ENCODE results near the gene CTSW.
"Not testable (repeated sequence)": the region's sequence is repeated elsewhere in the genome, so short reads cannot be mapped to it uniquely, and the experiment has no call there.

CTSW gene

GRCh38 chr11:65847746-65848145, 31.9 kb upstream of the CTSW start:
- no peak overlapping the region for H3K4me3 ChIP-seq (ENCODE audit: low read depth, low read length)
- no peak for TF ChIP-seq CTCF (IDR thresholded peaks at IDR 0.05; ENCODE audit: low read depth, low read length)

- H3K4me3 ChIP-seq (ENCODE audit: low read depth, low read length): not testable (repeated sequence)
These were observed 30.9 kb upstream of the CTSW start for GRCh38 chr11:65848693-65849092.

- TF ChIP-seq CTCF (IDR thresholded peaks at IDR 0.05; ENCODE audit: low read depth, low read length): no peak
- H3K4me3 ChIP-seq (ENCODE audit: low read depth, low read length): no peak overlapping the region
These were observed 30.3 kb upstream of the CTSW start for GRCh38 chr11:65849366-65849765.

- TF ChIP-seq CTCF (IDR thresholded peaks at IDR 0.05; ENCODE audit: low read depth, low read length): no peak
These were observed 29.8 kb upstream of the CTSW start for GRCh38 chr11:65849771-65850216.

GRCh38 chr11:65850217-65851082, 29.2 kb upstream of the CTSW start:
- no peak for TF ChIP-seq CTCF (IDR thresholded peaks at IDR 0.05; ENCODE audit: low read depth, low read length)
- H3K4me3 ChIP-seq (ENCODE audit: low read depth, low read length): no peak overlapping the region

More at GRCh38 chr11:65849771-65850216, 29.8 kb upstream of the CTSW start:
- no peak overlapping the region for H3K4me3 ChIP-seq (ENCODE audit: low read depth, low read length)

- peak; percentile 58 for TF ChIP-seq CTCF (IDR thresholded peaks at IDR 0.05; ENCODE audit: low read depth, low read length)
- H3K4me3 ChIP-seq (ENCODE audit: low read depth, low read length): no peak overlapping the region
These were observed 28.5 kb upstream of the CTSW start for GRCh38 chr11:65851083-65851579.

GRCh38 chr11:65851811-65852507, 27.7 kb upstream of the CTSW start:
- no peak overlapping the region for H3K4me3 ChIP-seq (ENCODE audit: low read depth, low read length)
- TF ChIP-seq CTCF (IDR thresholded peaks at IDR 0.05; ENCODE audit: low read depth, low read length): no peak

All from WI38 (cell line).